OCI-LY1 (cell line): ENCODE results near the gene FPR3.

ENCODE experiments used
- H2AFZ ChIP-seq: fragments of 200-600 bp; sonication (generic), shearing (Covaris generic); 2 replicates; pipeline ENCODE4 v1.6.0; 2014; ENCODE audit warnings: antibody characterized with exemption, mild to moderate bottlenecking, low read length
- H3F3A ChIP-seq: fragments of 200-600 bp; sonication (generic), shearing (Covaris generic); 2 replicates; pipeline ENCODE4 v1.6.0; 2014; ENCODE audit warnings: mild to moderate bottlenecking, antibody characterized with exemption, low read length, moderate library complexity; ENCODE audit not compliant: insufficient read depth
- H3K27ac ChIP-seq: fragments of 200-600 bp; sonication (generic); 2 replicates; pipeline ENCODE4 v1.5.1; 2014; ENCODE audit warnings: low read length, mixed run types, mild to moderate bottlenecking, low read depth; ENCODE audit not compliant: poor library complexity, severe bottlenecking
- H3K27me3 ChIP-seq: fragments of 200-600 bp; sonication (generic); 2 replicates; pipeline ENCODE4 v1.6.0; 2014; ENCODE audit warnings: antibody characterized with exemption, mild to moderate bottlenecking, low read length, moderate library complexity; ENCODE audit not compliant: insufficient read depth
- H3K36me3 ChIP-seq: fragments of 200-600 bp; sonication (generic); 2 replicates; pipeline ENCODE4 v1.6.1; 2014; ENCODE audit warnings: mild to moderate bottlenecking, antibody characterized with exemption, low read length, moderate library complexity, mixed read lengths; ENCODE audit not compliant: insufficient read depth
- H3K4me1 ChIP-seq: fragments of 200-600 bp; sonication (generic); 2 replicates; pipeline ENCODE4 v1.5.1; 2014; ENCODE audit warnings: mild to moderate bottlenecking, low read length, moderate library complexity; ENCODE audit not compliant: insufficient read depth, severe bottlenecking
- H3K4me2 ChIP-seq: fragments of 200-600 bp; sonication (generic), shearing (Covaris generic); 2 replicates; pipeline ENCODE4 v1.6.1; 2014; ENCODE audit warnings: low read length
- H3K4me3 ChIP-seq: fragments of 200-600 bp; sonication (generic); 2 replicates; pipeline ENCODE4 v1.5.1; 2014; ENCODE audit warnings: low read length, low read depth, mild to moderate bottlenecking, mixed read lengths; ENCODE audit not compliant: poor library complexity, severe bottlenecking
- H3K79me2 ChIP-seq: fragments of 200-600 bp; shearing (Covaris generic); 2 replicates; pipeline ENCODE4 v1.6.1; 2016; ENCODE audit warnings: mixed run types, low read length, mixed read lengths; ENCODE audit not compliant: insufficient read depth
- H3K9ac ChIP-seq: fragments of 200-600 bp; sonication (generic), shearing (Covaris generic); 2 replicates; pipeline ENCODE4 v1.6.1; 2014; ENCODE audit warnings: mild to moderate bottlenecking, low read length, mixed read lengths
- H3K9me2 ChIP-seq: fragments of 200-600 bp; sonication (generic), shearing (Covaris generic); 2 replicates; pipeline ENCODE4 v1.6.1; 2014; ENCODE audit warnings: low read depth, mild to moderate bottlenecking, low read length, mixed read lengths
- H3K9me3 ChIP-seq: fragments of 200-600 bp; shearing (Covaris generic); 2 replicates; pipeline ENCODE4 v1.6.1; 2014; ENCODE audit warnings: low read length, mixed read lengths
- H4K20me1 ChIP-seq: fragments of 200-600 bp; sonication (generic), shearing (Covaris generic); 2 replicates; pipeline ENCODE4 v1.6.0; 2016; ENCODE audit warnings: mild to moderate bottlenecking, low read length; ENCODE audit not compliant: insufficient read depth
- CTCF ChIP-seq: fragments of 200-600 bp; sonication (generic), shearing (Covaris generic); IDR thresholded peaks from 2 replicates; pipeline ENCODE4 v1.5.1; 2017; ENCODE audit warnings: mild to moderate bottlenecking, antibody characterized with exemption, low read length, moderate library complexity, mixed read lengths
- EZH2 ChIP-seq: fragments of 200-600 bp; sonication (generic), shearing (Covaris generic); IDR thresholded peaks from 2 replicates; pipeline ENCODE4 v1.8.0; 2017; ENCODE audit warnings: borderline replicate concordance, mixed run types, mild to moderate bottlenecking, antibody characterized with exemption, low read length, moderate library complexity, mixed read lengths

Gene FPR3

DNA sequence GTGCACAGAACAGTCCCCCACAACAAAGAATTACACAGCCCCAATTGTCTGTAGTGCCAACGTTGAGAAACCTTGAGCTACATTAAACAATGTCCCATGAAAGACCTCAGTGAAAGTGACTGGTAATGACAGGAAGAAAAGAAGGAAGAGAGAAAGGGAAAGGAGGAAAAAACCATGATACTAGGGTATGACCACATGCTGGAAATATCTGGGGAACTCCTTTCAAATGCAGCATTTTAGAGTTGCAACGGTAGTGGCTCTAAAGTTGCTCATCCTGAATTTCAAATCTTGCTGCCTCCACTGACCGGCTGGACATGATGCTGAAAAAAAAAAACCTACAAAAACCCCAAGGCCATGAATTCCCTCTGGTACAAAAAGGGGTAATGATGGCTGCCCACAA, 26.5 kb downstream of the FPR3 start:
- Histone ChIP-seq H3K9me3 (no peaks in the 10 kb centered on the region; the same call in 1 of the 2 replicates), H3K27ac (no peak overlapping the region)

GRCh38 chr19:51821921-51822320, 27.0 kb downstream of the FPR3 start:
- no peaks in the 10 kb centered on the region for H4K20me1 ChIP-seq
- H3F3A ChIP-seq, result no peaks in the 10 kb centered on the region
- no peak overlapping the region for H3K27ac ChIP-seq
- H3K4me2 ChIP-seq, result no peak overlapping the region
- H3K27me3 ChIP-seq, result no peaks in the 10 kb centered on the region
- TF ChIP-seq CTCF, result no peak
- TF ChIP-seq EZH2, result no peak
- no peaks in the 10 kb centered on the region for H3K4me1 ChIP-seq
- no peak overlapping the region for H2AFZ ChIP-seq
- no peaks in the 10 kb centered on the region; the same call in 1 of the 2 replicates for H3K9me3 ChIP-seq
- no peak overlapping the region for H3K9ac ChIP-seq
- H3K4me3 ChIP-seq, result no peak overlapping the region
- no peaks in the 10 kb centered on the region for H3K9me2 ChIP-seq
- no peaks in the 10 kb centered on the region for H3K36me3 ChIP-seq
- H3K79me2 ChIP-seq, result no peaks in the 10 kb centered on the region

More for the DNA sequence above, 26.5 kb downstream of the FPR3 start:
- TF ChIP-seq CTCF (no peak), EZH2 (no peak)
- no peak overlapping the region for H2AFZ ChIP-seq
- H3F3A ChIP-seq, result no peaks in the 10 kb centered on the region
- H4K20me1 ChIP-seq, result no peaks in the 10 kb centered on the region
- no peaks in the 10 kb centered on the region for H3K9me2 ChIP-seq
- H3K4me3 ChIP-seq, result no peak overlapping the region
- H3K79me2 ChIP-seq, result no peaks in the 10 kb centered on the region
- H3K4me2 ChIP-seq, result no peak overlapping the region
- no peaks in the 10 kb centered on the region for H3K27me3 ChIP-seq
- H3K4me1 ChIP-seq, result no peaks in the 10 kb centered on the region
- no peak overlapping the region for H3K9ac ChIP-seq
- no peaks in the 10 kb centered on the region for H3K36me3 ChIP-seq

DNA sequence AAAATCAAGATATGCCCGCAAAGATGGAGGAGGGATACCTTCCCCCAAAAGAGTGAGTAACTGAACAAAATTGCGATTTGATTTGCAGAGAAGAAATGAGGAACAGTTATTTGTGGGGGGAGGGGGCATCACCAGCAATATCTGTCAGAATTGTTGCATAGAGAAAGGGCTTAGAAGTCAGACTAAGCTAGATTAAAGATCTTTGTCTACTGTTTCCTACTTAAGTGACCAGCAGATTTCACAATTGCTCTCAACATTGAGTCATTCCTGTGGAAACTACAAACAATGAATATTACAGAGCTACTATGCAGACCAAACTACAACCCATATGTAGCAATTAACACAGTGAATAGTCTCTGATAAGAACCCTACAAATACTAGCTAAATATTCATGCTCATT, 27.4 kb downstream of the FPR3 start:
- Histone ChIP-seq H3K79me2 (no peaks in the 10 kb centered on the region), H3K36me3 (no peaks in the 10 kb centered on the region), H3K9ac (no peak overlapping the region), H3K4me1 (no peaks in the 10 kb centered on the region), H3K9me2 (no peaks in the 10 kb centered on the region), H3K4me3 (no peak overlapping the region), H4K20me1 (no peaks in the 10 kb centered on the region), H3K9me3 (peaks cover under 1% of the 10 kb centered on the region; the same call in 1 of the 2 replicates), H3K27me3 (no peaks in the 10 kb centered on the region), H2AFZ (no peak overlapping the region), H3F3A (no peaks in the 10 kb centered on the region), H3K27ac (no peak overlapping the region), H3K4me2 (no peak overlapping the region)
- TF ChIP-seq CTCF (no peak), EZH2 (no peak)
